DND-41 (cell line): ENCODE data around the gene SLK.

Experiments
- CTCF ChIP-seq: IDR thresholded peaks from 2 replicates; pipeline ENCODE4 v1.5.1; 2012; ENCODE audit warnings: borderline replicate concordance, low read length, moderate library complexity, mild to moderate bottlenecking; ENCODE audit not compliant: poor library complexity, severe bottlenecking; ENCODE audit errors: extremely low read depth
- EZH2 ChIP-seq: IDR thresholded peaks from 3 replicates; pipeline ENCODE4 v1.6.1; 2012; ENCODE audit warnings: borderline replicate concordance, low read depth, mild to moderate bottlenecking, moderate library complexity, low read length, inconsistent platforms; ENCODE audit not compliant: severe bottlenecking

- TF ChIP-seq CTCF (no peak), EZH2 (no peak)
These were observed 38.4 kb downstream of the SLK start for GRCh38 chr10:104005172-104005863.
